T-cell (primary cell): Measurements from ENCODE around the gene CHMP4A. TPM values are rescaled to one million over a fixed set of nuclear protein-coding genes. Genes with fewer than 3 reads are reported as not detected.

Experiments
- ATAC-seq, 4 experiments: fragments of 200-7000 bp in 3 of 4; fragments of 150-1000 bp in 1 of 4; cut with Tn5 transposase; replicated peaks in 1 of 4; 1 replicate in 3 of 4; 2 replicates in 1 of 4; pipeline ENCODE4 v1.10.0; 2021; ENCODE audit warnings: moderate library complexity in 3 of 4, mild to moderate bottlenecking in 2 of 4, moderate number of reproducible peaks in 1 of 4
- CTCF ChIA-PET, 2 donors: fragments of 300-600 bp; sonication (Branson Sonifier 250); formaldehyde crosslinking; loops; one replicate each; lab custom pipeline; 2022; ENCODE audit warnings: antibody characterized with exemption in 2 of 2; lab: Charles Lee
- POLR2A ChIA-PET, 2 donors: fragments of 300-600 bp; sonication (Branson Sonifier 250); formaldehyde crosslinking; loops; one replicate each; lab custom pipeline; 2022; ENCODE audit warnings: antibody characterized with exemption in 2 of 2; lab: Charles Lee
- DNase-seq, 35 experiments: peaks; one replicate each; pipeline versions ENCODE4 v3.0.0 to v3.0.0-alpha.2; 2013 to 2023
- H3K27ac ChIP-seq: one replicate; pipeline ENCODE4 v1.5.1; 2013; ENCODE audit warnings: low read length
- H3K27me3 ChIP-seq, 2 experiments: replicated peaks in 1 of 2; 1 replicate in 1 of 2; 2 replicates in 1 of 2; pipeline versions ENCODE4 v1.6.1 to v1.7.0; 2013; ENCODE audit warnings: low read length in 1 of 2, mixed read lengths in 1 of 2; ENCODE audit not compliant: control insufficient read depth in 2 of 2, insufficient read depth in 2 of 2; ENCODE audit errors: extremely low read depth in 1 of 2
- H3K36me3 ChIP-seq, 2 donors: 1 replicate in 1 of 2; 2 replicates in 1 of 2; pipeline versions ENCODE4 v1.6.1 to v1.7.0; 2013; ENCODE audit warnings: low read length in 1 of 2; ENCODE audit not compliant: control insufficient read depth in 2 of 2, insufficient read depth in 1 of 2; ENCODE audit errors: extremely low read depth in 1 of 2
- H3K4me1 ChIP-seq, 2 experiments: 1 replicate in 1 of 2; 2 replicates in 1 of 2; pipeline versions ENCODE4 v1.6.1 to v1.7.0; 2013; ENCODE audit warnings: low read length in 2 of 2, mixed read lengths in 1 of 2; ENCODE audit not compliant: insufficient read depth in 2 of 2, control insufficient read depth in 1 of 2; ENCODE audit errors: extremely low read depth in 1 of 2
- H3K4me3 ChIP-seq, 2 donors: 1 replicate in 1 of 2; 2 replicates in 1 of 2; pipeline versions ENCODE4 v1.5.1 to v1.7.0; 2013; ENCODE audit warnings: mild to moderate bottlenecking in 2 of 2, low read length in 1 of 2, moderate library complexity in 1 of 2; ENCODE audit not compliant: control insufficient read depth in 1 of 2; ENCODE audit errors: extremely low read depth in 1 of 2
- H3K9me3 ChIP-seq: 2 replicates; pipeline ENCODE4 v1.7.0; 2013
- H3K27ac Mint-ChIP-seq, 2 donors: one replicate each; pipeline ENCODE4 v1.8.0; 2020 to 2021; ENCODE audit warnings: mild to moderate bottlenecking in 2 of 2, mixed read lengths in 2 of 2
- H3K27me3 Mint-ChIP-seq, 2 donors: one replicate each; pipeline ENCODE4 v1.8.0; 2021 to 2022; ENCODE audit warnings: mixed read lengths in 2 of 2
- H3K36me3 Mint-ChIP-seq: one replicate; pipeline ENCODE4 v1.8.0; 2021; ENCODE audit warnings: mixed read lengths
- H3K4me1 Mint-ChIP-seq, 3 donors: one replicate each; pipeline ENCODE4 v1.8.0; 2020 to 2022; ENCODE audit warnings: mixed read lengths in 3 of 3, mild to moderate bottlenecking in 1 of 3
- H3K4me3 Mint-ChIP-seq, 3 donors: one replicate each; pipeline ENCODE4 v1.8.0; 2020 to 2022; ENCODE audit warnings: mild to moderate bottlenecking in 3 of 3, mixed read lengths in 3 of 3, moderate library complexity in 3 of 3
- H3K9me3 Mint-ChIP-seq, 3 donors: one replicate each; pipeline ENCODE4 v1.8.0; 2020 to 2022; ENCODE audit warnings: mixed read lengths in 3 of 3
- WGBS: methylation state at CpG from one replicate; pipeline ENCODE4 v1.1.5; 2013; ENCODE audit warnings: missing lambda C conversion rate; ENCODE audit not compliant: insufficient coverage; 5-methylcytosine and 5-hydroxymethylcytosine counted together
- total RNA-seq, 35 experiments: library from RNA in 6 of 35; stranded (reverse) in 6 of 35; fragments of 120-200 nt in 1 of 35; gene quantifications; one replicate each; pipeline versions ENCODE4 v1.2.1 to v1.2.4 and lab custom pipeline; 2013 to 2026

CHMP4A gene
- total RNA-seq, 5 donors from 2014 or later (not counting 1 experiment from before 2014, with no cell fraction given) = 81.9 to 99.6 (median 92.8) TPM

DNA sequence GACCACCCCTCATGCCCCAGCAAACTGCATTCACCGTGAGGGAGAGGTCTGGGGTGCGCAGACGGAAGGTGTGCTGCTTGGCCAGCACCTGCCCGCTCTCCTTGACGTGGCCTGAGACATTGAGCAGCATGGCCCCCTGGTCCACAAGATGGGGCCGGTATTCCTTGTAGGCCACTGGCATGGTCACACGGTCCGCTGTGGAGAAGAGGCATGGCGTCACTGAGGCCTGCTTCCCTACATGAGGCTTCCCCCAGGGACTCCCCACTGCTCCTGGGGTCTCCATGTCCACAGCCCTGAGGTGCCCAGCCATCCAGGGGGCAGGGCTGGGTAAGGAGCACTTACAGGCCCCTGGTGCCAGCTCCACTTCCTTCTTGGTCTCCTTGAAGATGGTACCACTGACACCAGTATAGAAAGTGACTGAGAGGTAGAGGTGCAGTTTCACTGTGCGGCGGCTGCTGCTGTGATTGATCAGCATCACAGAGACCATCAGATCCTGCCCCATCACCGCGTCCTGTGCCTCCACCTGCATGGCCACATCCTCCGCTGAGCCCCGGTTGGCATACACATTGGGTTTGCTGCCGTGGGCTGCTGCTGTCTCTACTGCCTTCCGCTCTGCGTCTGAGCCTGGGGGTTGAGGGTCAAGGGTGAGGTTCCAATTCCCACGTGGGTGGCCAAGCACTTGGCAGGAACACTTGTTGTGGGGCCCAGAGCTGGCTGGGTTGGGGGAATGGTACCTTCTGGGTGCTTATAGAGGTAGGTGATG, 41.5 kb upstream of the CHMP4A start:
- ChIA-PET POLR2A (no interaction called here), CTCF (interaction anchor here in 1 of 2 donors (0.5 kb wide), 1 partner anchor 119 kb away, joined by 6 read pairs; no protein-coding TSS in a partner anchor)
- no peaks in the 10 kb centered on the region for H3K4me1 ChIP-seq
- H3K4me3 ChIP-seq = no peak overlapping the region
- Mint-ChIP-seq H3K9me3 (no peaks in the 10 kb centered on the region), H3K27ac (no peak overlapping the region), H3K27me3 (no peaks in the 10 kb centered on the region), H3K4me1 (peaks cover 0 to 14% (median 2%) of the 10 kb centered on the region in 3 donors), H3K36me3 (peaks cover 29% of the 10 kb centered on the region), H3K4me3 (no peak overlapping the region)
- peaks cover 8 to 36% of the 10 kb centered on the region in 2 donors for H3K36me3 ChIP-seq
- H3K9me3 ChIP-seq = no peaks in the 10 kb centered on the region
- 96% methylated on average over 19 of the region's 19 CpGs for WGBS
- H3K27me3 ChIP-seq = no peaks in the 10 kb centered on the region
- no peak for DNase-seq
- ATAC-seq = no peak
- H3K27ac ChIP-seq = no peak overlapping the region

DNA sequence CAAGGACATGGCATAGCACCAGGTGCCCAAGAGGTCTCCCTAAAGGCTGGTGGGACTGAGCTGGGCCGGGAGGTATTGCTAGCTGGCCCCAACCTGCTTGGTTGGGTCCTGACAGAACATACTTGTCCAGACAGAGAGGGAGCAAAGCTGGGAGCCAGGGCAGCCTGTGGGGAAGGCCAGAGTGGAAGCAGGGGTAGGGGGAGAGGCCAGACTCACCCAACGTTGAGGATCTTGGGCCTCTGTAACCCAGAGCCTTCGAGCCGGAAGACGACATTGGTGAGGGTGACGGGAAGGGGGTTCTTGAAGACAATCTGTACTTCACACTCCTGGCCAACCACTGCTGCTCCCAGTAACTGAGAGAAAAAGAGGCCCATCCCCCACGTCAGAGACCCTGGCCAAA, 40.6 kb upstream of the CHMP4A start:
- peaks cover 0 to 16% (median 2%) of the 10 kb centered on the region in 3 donors for H3K4me1 Mint-ChIP-seq
- H3K36me3 Mint-ChIP-seq = peaks cover 31% of the 10 kb centered on the region
- no peaks in the 10 kb centered on the region for H3K9me3 ChIP-seq
- H3K27ac ChIP-seq = no peak overlapping the region
- peaks cover 8 to 34% of the 10 kb centered on the region in 2 donors for H3K36me3 ChIP-seq
- ATAC-seq (no peak), DNase-seq (no peak)
- no peak overlapping the region for H3K4me3 ChIP-seq
- H3K4me1 ChIP-seq = no peaks in the 10 kb centered on the region
- no peaks in the 10 kb centered on the region for H3K27me3 ChIP-seq
- 63% methylated on average over 1 of the region's 7 CpGs for WGBS
- POLR2A ChIA-PET = no interaction called here
- H3K27me3 Mint-ChIP-seq = no peaks in the 10 kb centered on the region
- CTCF ChIA-PET = interaction anchor here in 1 of 2 donors (0.5 to 0.6 kb wide), 2 partner anchors 25 to 118 kb away, joined by 6 read pairs; no protein-coding TSS in a partner anchor
- no peaks in the 10 kb centered on the region for H3K9me3 Mint-ChIP-seq
- H3K4me3 Mint-ChIP-seq = no peak overlapping the region
- no peak overlapping the region for H3K27ac Mint-ChIP-seq

DNA sequence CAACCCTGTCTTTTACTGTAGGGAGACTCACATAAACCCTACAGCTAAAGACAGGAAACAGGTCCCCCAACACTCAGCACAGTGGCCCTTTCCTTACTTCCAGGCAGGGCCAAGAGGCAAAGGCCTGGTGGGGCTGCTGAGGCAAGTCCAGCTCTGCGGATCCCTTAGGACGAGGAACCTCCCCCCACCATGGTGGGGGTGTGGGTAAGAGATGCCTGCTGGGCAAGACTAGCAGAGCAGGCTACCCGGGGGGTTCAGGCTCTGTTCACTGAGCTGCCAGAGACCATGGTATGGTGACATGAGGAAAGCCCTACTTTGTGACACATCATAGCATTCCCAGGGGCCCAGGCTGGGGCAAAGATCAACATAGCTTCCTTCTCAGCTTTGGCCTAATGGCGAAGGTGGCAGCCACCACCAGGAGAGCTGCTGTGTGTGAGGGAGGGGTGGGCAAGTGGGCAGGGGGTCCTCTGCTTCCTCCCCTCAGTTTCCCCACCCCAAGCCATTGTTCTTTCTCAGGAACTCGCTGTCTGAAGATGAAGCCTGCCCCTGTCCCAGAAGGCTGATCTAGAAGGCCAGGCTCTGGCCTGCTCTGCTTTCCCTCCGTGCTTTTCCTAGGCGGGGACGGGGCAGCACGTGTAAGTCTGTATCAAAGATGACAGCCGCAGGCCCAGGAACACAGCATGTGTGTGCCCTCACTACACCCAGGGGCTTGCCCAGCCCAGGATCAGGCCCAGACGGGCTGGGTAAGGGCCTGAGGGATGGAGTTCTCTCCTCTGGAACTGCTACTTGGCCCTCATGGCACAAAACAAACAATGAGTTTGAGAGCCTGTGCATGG, 39.2 kb upstream of the CHMP4A start:
- Histone ChIP-seq H3K36me3 (peaks cover 8 to 29% of the 10 kb centered on the region in 2 donors), H3K9me3 (no peaks in the 10 kb centered on the region), H3K4me1 (no peaks in the 10 kb centered on the region), H3K27me3 (no peaks in the 10 kb centered on the region), H3K4me3 (no peak overlapping the region), H3K27ac (no peak overlapping the region)
- DNase-seq (no peak), ATAC-seq (no peak)
- H3K27ac Mint-ChIP-seq = no peak overlapping the region
- no peaks in the 10 kb centered on the region for H3K27me3 Mint-ChIP-seq
- no peak overlapping the region for H3K4me3 Mint-ChIP-seq
- 93% methylated on average over 7 of the region's 11 CpGs for WGBS
- peaks cover 27% of the 10 kb centered on the region for H3K36me3 Mint-ChIP-seq
- ChIA-PET POLR2A (interaction anchor here in 1 of 2 donors (0.6 kb wide), 1 partner anchor 10 kb away, joined by 5 read pairs; the partner anchor contains the start of gene TINF2), CTCF (interaction anchor here in 1 of 2 donors (1.7 kb wide), 1 partner anchor 45 kb away, joined by 3 read pairs; no protein-coding TSS in a partner anchor)
- peaks cover 5 to 22% (median 8%) of the 10 kb centered on the region in 3 donors for H3K4me1 Mint-ChIP-seq
- no peaks in the 10 kb centered on the region for H3K9me3 Mint-ChIP-seq

DNA sequence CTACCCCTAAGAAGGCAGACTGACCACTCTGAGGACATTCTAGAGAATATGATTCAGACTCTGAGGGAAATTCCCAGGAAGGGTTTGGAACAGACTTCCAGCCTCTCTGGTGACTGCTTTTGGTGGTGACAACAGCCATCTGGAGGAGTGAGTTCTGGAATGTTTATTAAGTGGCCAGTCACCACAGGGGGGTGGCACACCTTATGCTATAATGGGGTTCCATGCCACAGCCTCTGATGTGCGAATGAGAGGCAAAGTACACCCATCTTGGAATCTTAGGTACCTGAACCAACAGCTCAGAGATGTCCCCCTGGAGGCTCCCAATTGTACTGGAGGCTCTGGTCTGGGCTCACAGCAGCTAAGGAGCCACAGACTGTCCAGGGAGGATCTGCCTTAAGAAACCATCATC, 38.6 kb upstream of the CHMP4A start:
- Histone ChIP-seq H3K27ac (no peak overlapping the region), H3K4me3 (no peak overlapping the region), H3K27me3 (no peaks in the 10 kb centered on the region), H3K4me1 (peaks cover 0 to 3% of the 10 kb centered on the region in 2 experiments), H3K9me3 (no peaks in the 10 kb centered on the region), H3K36me3 (peaks cover 8 to 29% of the 10 kb centered on the region in 2 donors)
- ATAC-seq = no peak
- no peak for DNase-seq
- no peak overlapping the region for H3K4me3 Mint-ChIP-seq
- H3K27ac Mint-ChIP-seq = no peak overlapping the region
- ChIA-PET CTCF (interaction anchor here in 1 of 2 donors (1.7 kb wide), 1 partner anchor 45 kb away, joined by 3 read pairs; no protein-coding TSS in a partner anchor), POLR2A (interaction anchor here in 1 of 2 donors (0.6 kb wide), 1 partner anchor 9 kb away, joined by 5 read pairs; the partner anchor contains the start of gene TINF2)
- peaks cover 24% of the 10 kb centered on the region for H3K36me3 Mint-ChIP-seq
- H3K9me3 Mint-ChIP-seq = no peaks in the 10 kb centered on the region
- no peaks in the 10 kb centered on the region for H3K27me3 Mint-ChIP-seq
- 100% methylated on average over 1 of the region's 1 CpG for WGBS
- H3K4me1 Mint-ChIP-seq = peaks cover 7 to 26% (median 12%) of the 10 kb centered on the region in 3 donors

DNA sequence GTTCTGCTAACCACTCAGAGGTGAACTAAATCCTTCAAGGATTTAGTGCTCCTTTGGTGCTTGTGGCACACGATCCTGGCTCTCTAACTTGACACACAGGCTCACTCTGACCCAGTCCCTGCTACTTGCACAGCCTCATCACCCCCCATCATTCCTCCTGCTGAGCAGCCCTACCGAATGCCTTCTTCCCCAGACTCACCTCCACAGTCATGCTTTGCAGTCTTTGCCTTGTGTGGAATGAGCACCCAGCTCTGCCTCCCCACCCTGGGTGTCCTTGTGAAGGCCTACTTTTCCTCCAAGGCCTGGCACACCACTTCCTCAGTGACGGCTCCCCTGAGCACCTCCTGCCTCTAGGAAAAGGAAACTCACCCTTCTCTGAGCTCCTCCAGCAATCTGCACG, 37.1 kb upstream of the CHMP4A start:
- ATAC-seq (no peak), DNase-seq (no peak)
- Histone ChIP-seq H3K4me1 (peaks cover 0 to 10% of the 10 kb centered on the region in 2 experiments), H3K36me3 (peaks cover 8 to 14% of the 10 kb centered on the region in 2 donors), H3K9me3 (no peaks in the 10 kb centered on the region), H3K27me3 (no peaks in the 10 kb centered on the region), H3K4me3 (no peak overlapping the region), H3K27ac (no peak overlapping the region)
- Mint-ChIP-seq H3K27ac (peak overlapping the region; percentile 74 to 82), H3K36me3 (peaks cover 17% of the 10 kb centered on the region), H3K4me1 (peaks cover 7 to 29% (median 15%) of the 10 kb centered on the region in 3 donors), H3K4me3 (peak overlapping the region in 2 of 3 donors; percentile 26 to 58), H3K27me3 (no peaks in the 10 kb centered on the region), H3K9me3 (no peaks in the 10 kb centered on the region)
- ChIA-PET POLR2A (no interaction called here), CTCF (interaction anchor here in 1 of 2 donors (0.7 kb wide), 1 partner anchor 47 kb away, joined by 4 read pairs; no protein-coding TSS in a partner anchor)
- 67% methylated on average over 4 of the region's 4 CpGs for WGBS
